Effector CD4-positive, alpha-beta T cell (primary cell): ENCODE data around the gene EXOC4.

ENCODE experiments used
- DNase-seq: peaks from one replicate; pipeline ENCODE4 v3.0.0-alpha.2; 2020

EXOC4 gene

GRCh38 chr7:133543657-133544056 lies 290.8 kb downstream of the EXOC4 start:
- no peak for DNase-seq

- no peak for DNase-seq
Observed at GRCh38 chr7:133545618-133546017, 292.7 kb downstream of the EXOC4 start.

- DNase-seq: no peak
Observed at GRCh38 chr7:133547981-133548380, 295.1 kb downstream of the EXOC4 start.

GRCh38 chr7:133549633-133550032 lies 296.8 kb downstream of the EXOC4 start:
- DNase-seq: no peak

GRCh38 chr7:133550145-133550544 lies 297.3 kb downstream of the EXOC4 start:
- no peak for DNase-seq

- DNase-seq: no peak
Observed at GRCh38 chr7:133550811-133551210, 297.9 kb downstream of the EXOC4 start.

- no peak for DNase-seq
Observed at GRCh38 chr7:133551466-133551865, 298.6 kb downstream of the EXOC4 start.

GRCh38 chr7:133552079-133552478 lies 299.2 kb downstream of the EXOC4 start:
- DNase-seq: no peak

- no peak for DNase-seq
Observed at GRCh38 chr7:133554330-133554729, 301.5 kb downstream of the EXOC4 start.

GRCh38 chr7:133556048-133556447 lies 303.2 kb downstream of the EXOC4 start:
- DNase-seq: no peak

- no peak for DNase-seq
Observed at GRCh38 chr7:133556553-133556952, 303.7 kb downstream of the EXOC4 start.

- DNase-seq: no peak
Observed at GRCh38 chr7:133560900-133561299, 308.0 kb downstream of the EXOC4 start.

GRCh38 chr7:133561396-133561795 lies 308.5 kb downstream of the EXOC4 start:
- no peak for DNase-seq

- DNase-seq: no peak
Observed at GRCh38 chr7:133562621-133563020, 309.7 kb downstream of the EXOC4 start.

- DNase-seq: no peak
Observed at GRCh38 chr7:133563251-133563650, 310.4 kb downstream of the EXOC4 start.

GRCh38 chr7:133564484-133564883 lies 311.6 kb downstream of the EXOC4 start:
- no peak for DNase-seq

GRCh38 chr7:133568544-133568943 lies 315.7 kb downstream of the EXOC4 start:
- DNase-seq: no peak

- DNase-seq: no peak
Observed at GRCh38 chr7:133570321-133570720, 317.4 kb downstream of the EXOC4 start.

GRCh38 chr7:133571076-133571475 lies 318.2 kb downstream of the EXOC4 start:
- DNase-seq: no peak

- no peak for DNase-seq
Observed at GRCh38 chr7:133572087-133572486, 319.2 kb downstream of the EXOC4 start.

- DNase-seq: no peak
Observed at GRCh38 chr7:133572843-133573242, 320.0 kb downstream of the EXOC4 start.

GRCh38 chr7:133573554-133574265 lies 320.8 kb downstream of the EXOC4 start:
- DNase-seq: no peak

- DNase-seq: no peak
Observed at GRCh38 chr7:133575726-133576440, 323.0 kb downstream of the EXOC4 start.

GRCh38 chr7:133576612-133577168 lies 323.8 kb downstream of the EXOC4 start:
- no peak for DNase-seq
